Panc1 (cell line): Measurements from ENCODE around the gene TRMT6. TPM values are rescaled to one million over a fixed set of nuclear protein-coding genes. Genes with fewer than 3 reads are reported as not detected.
A peak's percentile ranks its signal among the peaks of the same experiment; 100 is the strongest.

ENCODE experiments used
- ATAC-seq: fragments of 200-7000 bp; cut with Tn5 transposase; 2 replicates; pipeline ENCODE4 v1.9.1; 2020; ENCODE audit warnings: mild to moderate bottlenecking, moderate library complexity
- BruUV-seq: library from RNA; stranded (reverse); fragments of 400-500 nt; replicated peaks from 2 replicates; lab custom pipeline; 2021; lab: Mats Ljungman, UMichigan
- CTCF ChIA-PET: fragments of 300-600 bp; sonication (Branson Sonifier 250); formaldehyde crosslinking; loops from one replicate; lab custom pipeline; 2022; ENCODE audit warnings: antibody characterized with exemption; lab: Charles Lee
- POLR2A ChIA-PET: fragments of 300-600 bp; sonication (Branson Sonifier 250); formaldehyde crosslinking; loops from one replicate; lab custom pipeline; 2022; ENCODE audit warnings: antibody characterized with exemption; lab: Charles Lee
- DNase-seq: peaks from one replicate; pipeline ENCODE4 v3.0.0-alpha.2; 2010; ENCODE audit warnings: low read depth, low spot score
- H3K27ac ChIP-seq: 2 replicates; pipeline ENCODE4 v1.5.1; 2011; ENCODE audit warnings: mild to moderate bottlenecking, low read length, inconsistent platforms
- H3K27me3 ChIP-seq: fragments of 200-500 bp; sonication (Bioruptor generic); 2 replicates; pipeline ENCODE4 v1.6.0; 2014; ENCODE audit warnings: low read length, inconsistent platforms; ENCODE audit not compliant: control insufficient read depth, insufficient read depth
- H3K36me3 ChIP-seq: fragments of 200-500 bp; sonication (Bioruptor generic); 2 replicates; pipeline ENCODE4 v1.5.1; 2014; ENCODE audit warnings: inconsistent platforms, mild to moderate bottlenecking, low read length, moderate library complexity; ENCODE audit not compliant: control insufficient read depth, insufficient read depth
- H3K4me1 ChIP-seq: 2 replicates; pipeline ENCODE4 v1.5.1; 2011; ENCODE audit warnings: inconsistent platforms, mild to moderate bottlenecking, low read length, moderate library complexity; ENCODE audit not compliant: control insufficient read depth, insufficient read depth
- H3K4me3 ChIP-seq, 2 experiments: 2 replicates each; pipeline ENCODE4 v1.5.1; 2011 to 2012; ENCODE audit warnings: low read depth in 2 of 2, low read length in 2 of 2, mild to moderate bottlenecking in 2 of 2, inconsistent platforms in 1 of 2, moderate library complexity in 1 of 2
- H3K9me3 ChIP-seq: fragments of 200-500 bp; sonication (Bioruptor generic); 2 replicates; pipeline ENCODE4 v1.5.1; 2014; ENCODE audit warnings: low read depth, mild to moderate bottlenecking, inconsistent platforms, low read length, moderate library complexity; ENCODE audit not compliant: control insufficient read depth, insufficient read depth
- CTCF ChIP-seq: fragments of 450-650 bp; IDR thresholded peaks from 2 replicates; pipeline ENCODE4 v1.5.1; 2017; ENCODE audit warnings: mild to moderate bottlenecking
- POLR2AphosphoS5 ChIP-seq: IDR thresholded peaks from 2 replicates; pipeline ENCODE4 v1.6.1; 2012; ENCODE audit warnings: mild to moderate bottlenecking, low read depth, low read length, moderate library complexity
- SIN3A ChIP-seq: IDR thresholded peaks from 2 replicates; pipeline ENCODE4 v1.6.1; 2012; ENCODE audit warnings: low read depth, mild to moderate bottlenecking, low read length, moderate library complexity, borderline replicate concordance; ENCODE audit not compliant: insufficient read depth
- TCF7L2 ChIP-seq: IDR thresholded peaks from 2 replicates; pipeline ENCODE4 v1.6.1; 2011; ENCODE audit warnings: mild to moderate bottlenecking, low read depth, low read length, inconsistent platforms
- in situ Hi-C: cut with HindIII; loops from 2 replicates; pipeline ENCODE4 v1.10.0; 2016; ENCODE audit warnings: low sequenced_read_pairs, low pct_unique_long_range_greater_than_20kb
- intact Hi-C: fragments of 100-400 bp; cut with micrococcal nuclease; formaldehyde crosslinking; loops from one replicate; pipeline ENCODE4 v1.10.0; 2022; ENCODE audit not compliant: unreplicated experiment
- total RNA-seq: library from RNA; stranded (reverse); gene quantifications from one replicate; pipeline ENCODE4 v1.2.1, GENCODE V29; 2021; ENCODE audit not compliant: unreplicated experiment
- TF ChIP-seq, protein P1 (sequence below), 2 experiments: IDR thresholded peaks; 2 replicates each; pipeline ENCODE4 v1.6.1; 2011 to 2012; ENCODE audit warnings: low read depth in 2 of 2, control low read depth in 1 of 2, low read length in 1 of 2, mild to moderate bottlenecking in 1 of 2, moderate library complexity in 1 of 2; ENCODE audit not compliant: insufficient read depth in 1 of 2

The TRMT6 gene
- total RNA-seq, 1 experiment from 2014 or later: 27.9 TPM

DNA sequence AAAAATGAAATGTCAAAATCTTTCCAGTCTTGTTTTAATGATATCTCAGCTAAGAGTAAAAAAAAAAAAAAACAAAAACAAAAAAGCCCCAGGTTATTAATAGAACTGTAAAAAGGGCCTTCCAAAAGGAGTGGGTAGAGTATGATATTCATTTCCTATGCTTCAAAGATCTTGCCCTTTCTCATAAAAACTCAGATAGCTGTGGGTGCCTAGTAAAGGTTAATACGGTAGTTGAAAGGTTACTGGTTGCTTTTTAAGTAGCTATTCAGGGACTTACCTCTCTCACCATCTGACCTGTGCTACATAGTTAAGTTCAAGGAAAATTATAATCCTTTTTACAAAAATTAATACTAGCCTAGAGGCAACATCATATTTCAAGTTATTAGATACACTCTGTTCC is 14.9 kb downstream of the TRMT6 start:
- Histone ChIP-seq H3K4me3 (no peak overlapping the region), H3K27me3 (peaks cover 5% of the 10 kb centered on the region; the same call in 1 of the 2 replicates), H3K27ac (no peak overlapping the region), H3K9me3 (no peaks in the 10 kb centered on the region), H3K36me3 (peaks cover 3% of the 10 kb centered on the region), H3K4me1 (no peaks in the 10 kb centered on the region)
- BruUV-seq: no TSS peak
- DNase-seq: no peak
- CTCF ChIA-PET: interaction anchor here (1.1 kb wide), 1 partner anchor 406 kb away, joined by 5 read pairs; no protein-coding TSS in a partner anchor
- intact Hi-C loops: no loop called here
- in situ Hi-C loops: no loop called here
- no peak for TF ChIP-seq POLR2AphosphoS5
- no peak for TF ChIP-seq CTCF
- TF ChIP-seq SIN3A: no peak
- TF ChIP-seq TCF7L2: no peak
- TF ChIP-seq, protein P1, sequence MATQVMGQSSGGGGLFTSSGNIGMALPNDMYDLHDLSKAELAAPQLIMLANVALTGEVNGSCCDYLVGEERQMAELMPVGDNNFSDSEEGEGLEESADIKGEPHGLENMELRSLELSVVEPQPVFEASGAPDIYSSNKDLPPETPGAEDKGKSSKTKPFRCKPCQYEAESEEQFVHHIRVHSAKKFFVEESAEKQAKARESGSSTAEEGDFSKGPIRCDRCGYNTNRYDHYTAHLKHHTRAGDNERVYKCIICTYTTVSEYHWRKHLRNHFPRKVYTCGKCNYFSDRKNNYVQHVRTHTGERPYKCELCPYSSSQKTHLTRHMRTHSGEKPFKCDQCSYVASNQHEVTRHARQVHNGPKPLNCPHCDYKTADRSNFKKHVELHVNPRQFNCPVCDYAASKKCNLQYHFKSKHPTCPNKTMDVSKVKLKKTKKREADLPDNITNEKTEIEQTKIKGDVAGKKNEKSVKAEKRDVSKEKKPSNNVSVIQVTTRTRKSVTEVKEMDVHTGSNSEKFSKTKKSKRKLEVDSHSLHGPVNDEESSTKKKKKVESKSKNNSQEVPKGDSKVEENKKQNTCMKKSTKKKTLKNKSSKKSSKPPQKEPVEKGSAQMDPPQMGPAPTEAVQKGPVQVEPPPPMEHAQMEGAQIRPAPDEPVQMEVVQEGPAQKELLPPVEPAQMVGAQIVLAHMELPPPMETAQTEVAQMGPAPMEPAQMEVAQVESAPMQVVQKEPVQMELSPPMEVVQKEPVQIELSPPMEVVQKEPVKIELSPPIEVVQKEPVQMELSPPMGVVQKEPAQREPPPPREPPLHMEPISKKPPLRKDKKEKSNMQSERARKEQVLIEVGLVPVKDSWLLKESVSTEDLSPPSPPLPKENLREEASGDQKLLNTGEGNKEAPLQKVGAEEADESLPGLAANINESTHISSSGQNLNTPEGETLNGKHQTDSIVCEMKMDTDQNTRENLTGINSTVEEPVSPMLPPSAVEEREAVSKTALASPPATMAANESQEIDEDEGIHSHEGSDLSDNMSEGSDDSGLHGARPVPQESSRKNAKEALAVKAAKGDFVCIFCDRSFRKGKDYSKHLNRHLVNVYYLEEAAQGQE (IDR thresholded peaks at IDR 0.05; ENCODE audit: insufficient read depth in 1 of 2, low read depth in 2 of 2, low read length in 1 of 2): no peak
- no peak for ATAC-seq
- POLR2A ChIA-PET: no interaction called here

GRCh38 chr20:5933802-5934436 is 16.4 kb downstream of the TRMT6 start:
- no TSS peak for BruUV-seq
- in situ Hi-C loops: no loop called here
- CTCF ChIA-PET: interaction anchor here (0.6 kb wide), 1 partner anchor 112 kb away, joined by 3 read pairs; no protein-coding TSS in a partner anchor
- Histone ChIP-seq H3K27ac (no peak overlapping the region), H3K4me1 (no peaks in the 10 kb centered on the region), H3K27me3 (peaks cover 5% of the 10 kb centered on the region; the same call in 1 of the 2 replicates), H3K4me3 (no peak overlapping the region), H3K9me3 (no peaks in the 10 kb centered on the region), H3K36me3 (no peaks in the 10 kb centered on the region)
- POLR2A ChIA-PET: no interaction called here
- TF ChIP-seq POLR2AphosphoS5: no peak
- TF ChIP-seq SIN3A: no peak
- TF ChIP-seq CTCF: peak; percentile 59
- no peak for TF ChIP-seq TCF7L2
- TF ChIP-seq, protein P1 (IDR thresholded peaks at IDR 0.05; ENCODE audit: insufficient read depth in 1 of 2, low read depth in 2 of 2, low read length in 1 of 2): no peak
- ATAC-seq: peak; percentile 83
- DNase-seq: peak; percentile 25
- intact Hi-C loops: loop anchor here (5.0 kb wide), 1 partner anchor 407 kb away; no protein-coding TSS in a partner anchor
